Measurements from ENCODE around the gene SLC12A6.

SLC12A6 gene

DNA sequence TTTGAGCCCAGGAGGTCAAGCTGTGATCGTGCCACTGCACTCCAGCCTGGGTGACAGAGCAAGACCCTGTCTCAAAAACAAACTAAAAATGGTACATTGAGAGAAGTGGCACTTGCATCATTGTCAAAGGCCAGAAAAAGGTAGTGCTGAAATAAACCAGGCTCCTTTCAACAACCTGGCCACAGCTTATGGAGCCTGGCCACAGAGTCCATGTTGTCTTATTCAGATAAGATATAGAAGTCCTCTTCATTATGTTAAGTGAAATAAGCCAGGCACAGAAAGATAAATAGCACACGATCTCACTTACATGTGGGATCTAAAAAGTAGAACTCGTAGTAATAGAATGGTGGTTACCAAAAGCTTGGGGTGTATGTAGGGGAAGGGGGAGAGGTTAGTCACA lies 78.0 kb downstream of the SLC12A6 start:
- no peak for DNase-seq (ENCODE audit: low read depth, low spot score)

DNA sequence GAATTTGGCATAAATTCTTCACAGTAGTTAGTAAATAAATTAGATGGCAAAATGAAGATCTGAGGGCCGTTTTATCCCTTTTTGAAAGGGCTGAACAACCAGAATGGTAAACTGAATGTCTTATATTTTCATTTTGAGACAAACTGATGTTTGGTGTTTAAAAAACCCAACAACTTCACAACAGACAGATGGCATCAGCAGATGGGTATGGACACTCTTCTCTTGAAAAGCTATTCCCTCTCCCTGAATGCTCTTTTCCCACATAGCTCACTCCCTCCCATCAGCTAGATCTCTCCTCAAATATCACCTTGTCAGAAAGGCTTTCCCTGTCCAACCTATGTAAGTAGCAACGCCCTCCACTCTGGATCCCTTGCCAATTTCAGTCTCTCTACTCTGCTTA lies 79.4 kb downstream of the SLC12A6 start:
- DNase-seq (ENCODE audit: low read depth, low spot score): no peak

DNA sequence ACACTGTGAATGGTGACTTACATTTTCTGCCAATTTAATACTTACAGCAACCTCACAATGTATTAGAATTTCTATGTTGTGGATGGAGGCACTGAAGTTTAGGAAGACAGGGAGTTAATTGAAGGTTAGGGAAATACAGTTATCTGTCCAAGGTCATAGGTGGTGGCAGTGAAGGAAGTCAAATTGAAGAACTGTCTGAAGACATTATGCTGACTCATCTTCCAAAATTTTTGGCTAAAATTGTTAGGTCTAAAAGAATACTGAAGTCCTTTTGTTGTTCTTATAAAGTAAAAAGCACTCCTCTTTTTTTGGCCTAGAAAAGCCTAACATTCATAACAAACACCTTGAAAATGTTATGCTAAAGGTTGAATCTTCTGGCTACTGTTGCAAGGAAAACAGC lies 85.0 kb downstream of the SLC12A6 start:
- DNase-seq (ENCODE audit: low read depth, low spot score): no peak

DNA sequence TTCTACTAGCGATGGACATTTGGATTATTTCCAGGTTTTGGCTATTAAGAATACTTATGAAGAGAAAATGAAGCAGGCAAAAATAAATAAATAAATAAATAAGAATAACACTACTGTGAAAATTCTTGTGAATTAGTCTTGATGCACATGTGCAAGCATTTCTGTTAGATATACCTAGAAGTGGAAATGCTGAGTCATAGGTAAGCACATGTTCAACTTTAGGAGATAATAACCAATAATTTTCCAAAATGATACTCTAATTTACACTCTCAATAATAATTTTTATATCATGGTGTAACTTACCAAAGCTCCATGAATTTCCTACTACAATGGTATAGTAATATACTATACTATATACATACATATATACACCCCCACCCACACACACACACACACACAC lies 89.4 kb downstream of the SLC12A6 start:
- no peak for DNase-seq (ENCODE audit: low read depth, low spot score)

DNA sequence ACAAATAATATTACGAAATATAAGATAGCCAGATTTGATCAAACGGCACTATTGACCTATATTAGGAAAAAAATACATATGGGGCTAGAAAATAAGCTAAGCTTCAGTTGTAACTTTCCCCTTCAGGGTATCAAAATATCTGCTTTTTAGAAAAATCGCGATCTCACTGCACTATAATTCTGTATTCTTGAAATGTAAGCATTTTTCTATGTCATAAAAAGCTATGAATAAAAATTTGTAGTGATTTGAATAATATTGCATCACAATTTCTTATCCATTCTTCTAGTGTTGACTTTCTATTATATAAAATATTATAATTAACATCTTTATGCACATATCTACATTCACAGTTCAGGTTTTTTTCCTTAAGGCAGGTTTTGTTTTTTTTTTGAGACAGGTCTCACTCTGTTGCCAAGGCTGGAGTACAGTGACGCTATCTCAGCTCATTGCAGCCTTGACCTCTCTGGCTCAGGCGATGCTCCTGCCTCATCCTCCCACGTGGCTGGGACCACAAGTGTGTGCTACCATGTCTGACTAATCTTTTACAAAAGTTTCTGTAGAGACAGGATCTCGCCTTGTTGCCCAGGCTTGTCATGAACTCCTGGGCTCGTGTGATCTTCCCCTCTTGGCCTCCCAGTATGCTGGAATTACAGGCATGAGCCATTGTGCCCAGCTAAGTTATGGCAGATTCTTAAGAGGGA lies 91.2 kb downstream of the SLC12A6 start:
- DNase-seq (ENCODE audit: low read depth, low spot score): no peak

DNA sequence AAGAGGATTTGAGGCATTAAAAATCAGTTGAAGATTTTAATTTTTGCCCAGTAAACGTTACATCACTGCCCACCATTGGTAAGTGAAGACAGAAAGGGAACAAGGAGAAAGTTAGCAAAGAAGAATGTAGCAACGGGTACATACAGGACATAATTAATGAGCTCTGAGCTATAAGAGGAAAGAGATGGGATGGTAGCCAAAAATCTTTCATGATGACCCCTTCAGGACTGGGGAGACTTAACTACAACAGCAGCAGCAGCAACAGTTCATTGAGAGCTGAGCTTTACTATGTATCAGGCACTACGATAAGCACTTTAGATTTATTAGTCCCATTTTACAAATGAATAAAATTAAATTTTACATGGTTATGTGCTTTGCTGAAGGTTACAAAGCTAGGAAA lies 94.4 kb downstream of the SLC12A6 start:
- no peak for DNase-seq (ENCODE audit: low read depth, low spot score)

DNA sequence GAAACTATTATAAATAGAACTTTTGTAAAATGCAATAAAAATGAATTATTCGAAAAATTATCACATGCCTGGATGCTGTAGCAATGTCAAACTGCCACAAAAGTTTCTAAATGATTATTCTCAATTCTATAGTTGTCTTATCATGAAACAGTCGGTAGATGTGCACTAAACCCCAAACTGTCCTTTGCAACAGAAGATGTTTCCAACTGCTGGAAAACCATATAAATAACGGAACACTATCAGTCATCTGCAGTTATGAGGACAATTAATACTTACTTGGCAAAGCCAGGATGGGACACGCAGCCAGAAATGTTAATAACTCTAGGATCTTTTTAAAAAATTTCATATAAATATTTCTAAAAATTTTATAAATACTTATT lies 95.3 kb downstream of the SLC12A6 start:
- no peak for DNase-seq (ENCODE audit: low read depth, low spot score)

DNA sequence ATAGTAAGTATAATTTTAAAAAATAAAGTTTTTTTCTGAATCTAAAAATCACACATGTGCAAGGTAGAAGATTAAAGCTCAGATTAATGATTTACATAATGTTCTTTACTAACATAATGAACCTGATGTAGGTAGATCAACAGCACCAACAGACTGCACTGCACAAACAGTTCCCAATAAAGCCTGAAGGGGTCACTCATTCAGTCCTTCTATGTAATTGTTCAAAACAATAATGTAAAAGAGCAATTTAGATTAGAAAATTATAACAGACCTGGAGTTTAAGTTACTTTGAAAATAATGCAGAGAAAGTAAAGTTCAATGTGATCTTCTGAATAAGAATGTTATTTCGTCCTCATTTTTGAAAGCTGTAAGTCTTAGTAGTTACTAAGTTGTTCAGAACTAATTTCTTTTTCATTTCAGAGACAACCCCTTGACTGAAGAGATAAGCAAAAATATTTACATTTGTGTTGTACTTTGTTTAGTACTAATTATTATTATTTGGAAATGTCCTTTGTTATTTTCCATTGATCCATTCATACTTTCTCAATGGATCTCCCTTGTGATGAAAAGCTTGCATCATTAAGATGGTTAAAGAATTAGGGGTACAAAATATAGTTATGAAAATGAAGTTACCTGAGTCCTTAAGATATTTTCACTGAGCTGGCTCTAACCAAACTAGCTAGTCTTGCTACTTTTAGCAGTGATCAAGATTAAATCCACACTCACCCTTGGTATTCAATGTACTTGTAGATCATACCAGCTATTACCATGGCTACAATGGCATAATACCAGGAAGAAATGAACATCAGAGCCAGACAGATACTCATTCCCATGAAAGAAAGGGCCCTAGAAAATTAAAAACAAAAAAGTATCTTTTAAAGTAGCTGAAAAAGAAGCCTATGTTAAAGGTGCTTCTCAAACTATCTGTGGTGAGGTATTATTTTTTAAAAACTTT lies 95.9 kb downstream of the SLC12A6 start:
- no peak for DNase-seq (ENCODE audit: low read depth, low spot score)

DNA sequence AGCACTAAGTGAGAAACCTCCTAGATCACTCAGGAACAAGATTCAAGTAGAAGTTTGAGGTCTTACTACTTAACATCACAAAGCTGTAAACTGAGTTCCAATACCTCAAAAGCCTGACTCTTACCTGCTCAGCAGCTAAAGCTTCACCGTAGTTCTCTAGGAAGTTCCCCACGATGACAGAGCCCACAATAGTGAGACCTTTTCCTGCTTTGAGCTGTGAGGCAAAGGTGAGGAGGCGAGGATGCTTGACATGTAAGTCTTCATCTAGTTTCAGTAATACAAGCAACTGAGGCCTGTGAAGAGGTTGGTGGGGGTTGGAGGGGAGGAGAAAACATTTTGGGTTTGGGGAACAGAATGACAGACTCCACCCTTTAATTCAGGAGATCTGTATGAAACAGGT lies 97.0 kb downstream of the SLC12A6 start:
- no peak for DNase-seq (ENCODE audit: low read depth, low spot score)

DNA sequence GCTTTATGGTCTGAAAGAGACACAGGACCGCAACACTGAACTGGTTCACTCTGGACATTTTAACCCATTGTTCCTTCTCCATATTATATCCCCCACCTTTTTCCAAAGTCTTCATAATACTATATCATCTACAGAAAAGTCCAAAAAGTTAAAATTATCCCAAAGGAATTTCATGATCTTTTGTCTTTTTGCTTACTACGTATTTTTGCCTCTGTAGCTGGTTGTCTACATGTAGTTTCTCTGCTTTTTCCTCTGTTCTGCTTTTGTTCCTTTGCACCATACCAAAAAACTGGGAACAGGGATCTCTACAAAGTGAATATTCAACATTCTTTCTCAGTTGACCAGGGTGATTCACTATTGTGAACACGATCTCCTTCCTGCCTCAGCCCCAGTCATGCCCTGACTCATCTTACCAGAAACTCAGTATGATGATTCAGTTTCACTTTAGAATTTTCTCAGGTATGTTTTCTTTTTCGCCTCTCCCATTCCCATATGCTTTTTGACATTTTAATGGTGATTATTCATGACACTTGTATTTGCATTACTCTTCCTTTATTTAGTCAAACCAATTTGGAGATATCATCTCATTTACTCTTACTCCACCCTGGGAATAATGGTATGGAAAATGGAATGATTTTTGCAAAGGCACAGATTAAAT lies 98.3 kb downstream of the SLC12A6 start:
- no peak for DNase-seq (ENCODE audit: low read depth, low spot score)

DNA sequence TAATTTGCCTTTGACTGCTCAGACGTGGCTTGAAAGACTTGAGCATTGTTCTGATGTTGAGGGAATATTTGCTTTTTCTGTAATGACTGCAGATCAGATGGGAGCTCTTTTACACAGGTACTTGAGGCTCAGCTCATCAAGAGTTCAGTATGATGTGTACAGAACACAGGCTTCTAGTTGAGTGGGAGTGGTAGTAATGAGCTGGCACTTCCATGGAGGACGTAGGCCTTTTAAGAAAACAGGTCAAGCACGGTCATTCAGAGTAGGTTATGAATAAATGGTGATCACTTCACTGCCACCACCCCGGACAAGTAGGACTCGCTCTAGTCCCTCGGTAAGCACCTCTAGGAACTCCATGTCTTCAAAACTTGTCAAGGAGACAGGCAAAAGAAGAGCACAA lies 104.0 kb downstream of the SLC12A6 start:
- DNase-seq (ENCODE audit: low read depth, low spot score): no peak

DNA sequence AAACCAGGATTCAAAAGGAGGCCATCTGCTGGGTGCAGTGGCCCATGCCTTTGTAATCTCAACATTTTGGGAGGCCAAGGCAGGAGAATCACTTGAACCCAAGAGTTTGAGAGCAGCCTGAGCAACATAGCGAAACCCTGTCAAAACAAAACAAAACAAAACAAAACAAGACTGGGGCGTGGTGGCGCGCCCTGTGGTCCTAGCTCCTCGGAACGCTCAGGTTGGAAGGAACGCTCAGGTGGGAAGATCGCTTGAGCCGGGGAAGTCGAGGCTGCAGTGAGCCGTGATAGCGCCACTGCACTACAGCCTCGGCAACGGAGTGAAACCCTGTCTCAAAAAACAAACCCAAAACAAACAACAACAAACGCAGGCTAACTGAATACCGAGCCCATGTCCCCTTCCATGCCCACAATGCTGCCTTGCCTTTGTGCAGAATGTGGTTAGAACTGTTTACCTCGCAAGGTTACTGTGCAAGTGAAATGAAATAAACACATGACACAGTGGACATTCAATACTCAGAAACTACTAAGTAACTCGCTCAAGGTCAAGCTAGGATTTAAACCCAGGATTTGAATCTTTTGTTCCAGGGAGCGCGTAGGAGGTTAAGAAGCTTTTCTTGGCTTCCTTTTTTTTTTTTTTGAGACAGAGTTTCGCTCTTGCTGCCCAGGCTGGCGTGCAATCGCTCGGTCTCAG lies 113.5 kb downstream of the SLC12A6 start:
- peak; percentile 43 for DNase-seq (ENCODE audit: low read depth, low spot score)

DNA sequence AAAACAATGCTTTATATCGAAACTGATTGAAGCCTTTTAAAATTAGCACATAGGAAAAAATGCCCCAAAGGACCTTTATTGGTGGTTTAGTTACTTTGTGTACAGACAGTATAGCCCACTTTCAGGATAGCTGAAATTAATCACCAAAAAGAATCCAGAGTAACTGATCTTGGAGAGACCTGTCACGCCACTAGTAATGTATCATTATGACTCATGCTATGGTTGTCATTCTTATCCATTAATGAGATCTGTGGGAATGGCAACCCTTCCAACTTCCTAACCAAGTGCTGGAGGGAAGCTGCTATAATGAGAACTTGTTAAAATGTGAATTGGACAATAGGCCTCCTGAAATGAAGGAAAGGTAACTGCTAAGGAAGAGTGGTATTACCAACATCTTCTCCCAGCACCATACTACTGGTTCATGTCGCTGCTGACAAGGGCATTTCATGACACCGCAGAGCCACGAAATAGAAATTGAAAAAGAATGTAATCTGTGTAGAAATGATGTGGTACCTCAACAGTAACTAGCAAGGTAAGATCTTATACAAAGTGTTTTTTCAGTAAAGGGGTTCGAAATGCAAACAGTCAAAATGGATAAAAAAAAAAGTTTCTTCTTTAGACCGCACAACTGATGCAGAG lies 119.9 kb downstream of the SLC12A6 start:
- no peak for DNase-seq (ENCODE audit: low read depth, low spot score)

DNA sequence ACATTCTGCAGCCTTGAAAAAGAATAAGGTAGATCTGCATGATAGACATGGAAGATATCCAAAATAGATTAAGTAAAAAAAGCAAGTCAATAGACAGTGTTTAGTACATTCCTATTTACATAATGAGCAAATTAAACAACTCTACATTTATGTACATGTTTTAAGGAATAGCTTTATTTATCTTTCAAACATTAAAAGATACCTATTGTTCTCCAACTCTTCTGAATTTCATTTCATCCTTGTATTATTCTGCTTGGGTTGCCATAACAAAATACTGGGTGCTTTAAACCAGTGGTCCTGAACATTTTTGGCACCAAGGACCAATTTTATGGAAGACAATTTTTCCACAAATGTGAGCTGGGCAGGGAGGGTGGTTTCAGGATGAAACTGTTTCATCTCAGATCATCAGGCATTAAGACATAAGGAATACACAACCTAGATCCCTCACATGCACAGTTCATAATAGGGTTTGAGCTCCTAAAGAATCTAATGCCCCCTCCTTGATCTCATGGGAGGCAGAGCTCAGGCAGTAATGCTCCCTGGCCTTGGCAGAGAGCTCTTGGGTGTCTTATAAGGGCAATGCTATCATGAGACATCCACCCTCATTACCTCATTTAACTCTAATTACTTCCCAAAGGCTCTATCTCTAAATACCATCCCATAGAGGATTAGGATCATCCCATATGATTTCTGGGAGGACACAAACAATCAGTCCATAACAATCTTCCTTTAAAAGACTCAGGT lies 120.9 kb downstream of the SLC12A6 start:
- no peak for DNase-seq (ENCODE audit: low read depth, low spot score)

DNA sequence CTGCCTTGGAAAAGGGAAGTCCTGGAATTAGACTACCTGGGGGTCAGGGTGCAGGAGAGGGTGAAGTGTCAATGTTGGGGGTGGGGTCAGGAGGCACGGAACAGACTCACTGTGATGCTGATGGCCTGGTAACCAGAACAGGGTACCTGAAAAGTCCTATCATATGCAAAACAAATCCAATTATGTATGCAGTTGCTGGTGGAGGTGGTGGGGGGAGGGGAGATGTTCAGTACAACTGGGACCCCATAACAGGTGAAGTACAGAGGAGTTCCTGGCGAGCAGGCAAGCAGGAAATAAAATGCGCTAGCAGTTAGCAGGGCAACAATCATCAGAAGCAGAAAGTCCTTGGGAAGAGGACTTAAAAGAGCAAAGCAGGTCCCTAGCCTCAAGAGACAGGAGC lies 123.4 kb downstream of the SLC12A6 start:
- DNase-seq (ENCODE audit: low read depth, low spot score): peak; percentile 30

DNA sequence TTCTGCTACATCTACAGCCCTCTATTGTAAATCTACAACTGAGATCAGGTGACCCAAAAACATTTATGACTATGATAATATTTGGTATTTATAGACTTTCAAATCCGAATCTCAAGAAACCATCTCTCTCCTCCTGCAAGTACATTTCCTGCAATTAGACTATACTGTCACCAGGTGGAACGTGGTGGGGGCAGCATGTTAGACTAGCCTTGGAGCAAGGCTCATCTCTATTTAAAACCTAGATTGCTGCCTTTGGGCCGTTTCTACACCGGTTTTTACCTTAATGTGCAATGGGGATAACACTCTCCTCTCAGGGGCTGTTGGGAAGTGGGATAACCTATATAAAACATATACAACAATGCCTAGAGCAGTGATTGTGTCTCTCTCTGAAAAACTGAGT lies 123.9 kb downstream of the SLC12A6 start:
- no peak for DNase-seq (ENCODE audit: low read depth, low spot score)

DNA sequence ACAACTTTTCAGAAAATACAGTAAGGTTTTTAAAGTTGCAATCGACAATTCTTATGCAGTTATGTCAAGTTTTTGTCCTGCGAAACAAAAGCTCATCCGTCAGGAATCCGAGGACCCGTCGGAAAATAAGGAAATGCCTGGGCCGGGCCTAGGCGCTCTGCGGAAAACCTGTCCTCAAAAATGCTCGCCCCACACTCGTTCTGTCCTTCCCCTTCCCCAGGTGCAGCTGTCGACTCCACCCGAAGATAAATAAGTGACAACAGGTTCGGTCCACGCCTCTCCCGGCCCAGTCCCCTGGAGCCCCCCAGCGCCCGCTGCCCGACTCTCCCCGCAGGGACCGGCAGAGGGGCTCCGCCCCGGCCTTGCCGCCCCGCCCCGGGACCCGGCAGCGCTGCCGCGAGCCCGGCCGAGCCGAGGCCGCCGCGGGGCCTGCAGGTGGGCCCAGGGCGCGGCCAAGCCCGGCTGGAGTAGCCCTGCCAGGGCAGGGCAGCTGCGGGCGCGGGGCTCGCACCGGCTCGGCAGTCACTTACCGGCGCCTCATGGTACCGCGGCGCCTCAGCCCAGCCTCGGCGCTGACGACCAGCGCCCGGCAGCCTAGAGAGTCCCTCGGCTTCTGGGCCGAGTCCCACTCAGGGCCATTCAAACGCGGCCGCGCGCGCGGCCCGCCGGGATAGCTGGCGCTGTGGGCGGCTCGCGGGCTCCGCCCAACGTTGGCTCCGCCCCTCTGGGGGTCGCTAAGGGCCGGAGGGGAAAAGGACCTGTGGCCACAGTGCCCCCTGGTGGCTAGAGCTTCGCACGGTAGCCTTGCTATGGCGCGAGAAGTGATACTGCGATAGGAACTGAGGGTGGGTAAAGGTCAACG lies 127.9 kb downstream of the SLC12A6 start, which contains the start of gene KATNBL1:
KATNBL1 (minus strand) TSS at position 676 of the 862 bp plus-strand sequence. CDS start 46,420 bp downstream, outside the sequence.
- peak; percentile 98 for DNase-seq (ENCODE audit: low read depth, low spot score)

DNA sequence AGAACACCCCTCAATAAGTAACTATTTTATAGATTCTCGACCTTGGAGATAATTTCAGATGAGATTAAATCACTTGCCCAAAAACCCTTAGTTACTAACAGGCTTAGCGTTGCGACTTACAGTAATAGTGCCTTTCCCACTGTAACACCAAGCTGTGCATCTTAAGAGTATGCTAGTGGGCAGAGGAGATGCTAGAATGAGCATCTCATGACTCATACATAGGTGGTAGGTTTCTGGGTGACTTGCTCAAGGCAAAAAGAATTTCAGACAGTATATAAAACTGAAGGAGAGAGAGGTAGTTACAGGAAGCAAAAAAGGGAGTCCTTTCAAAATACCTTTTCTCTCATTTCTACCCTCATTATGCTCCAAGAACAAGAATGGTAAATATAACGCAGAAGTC lies 131.6 kb downstream of the SLC12A6 start:
- no peak for DNase-seq (ENCODE audit: low read depth, low spot score)

DNA sequence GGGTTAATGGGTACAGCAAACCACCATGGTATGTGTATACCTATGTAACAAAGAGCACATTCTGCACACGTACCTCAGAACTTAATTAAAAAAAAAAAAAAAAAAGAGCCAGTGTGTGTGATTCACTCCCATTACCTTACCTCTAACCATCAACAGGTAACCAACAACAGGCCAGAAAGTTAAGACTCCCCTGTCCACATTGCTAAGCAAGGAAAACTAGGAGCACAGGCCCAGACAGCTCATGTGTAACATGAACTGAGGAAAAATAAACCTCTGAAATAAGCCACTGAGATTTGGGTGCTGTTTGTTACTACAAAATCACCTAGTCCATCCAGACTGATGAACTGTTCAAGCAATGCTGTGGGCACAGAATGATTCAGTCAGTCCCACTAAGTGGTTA lies 133.6 kb downstream of the SLC12A6 start:
- no peak for DNase-seq (ENCODE audit: low read depth, low spot score)

DNA sequence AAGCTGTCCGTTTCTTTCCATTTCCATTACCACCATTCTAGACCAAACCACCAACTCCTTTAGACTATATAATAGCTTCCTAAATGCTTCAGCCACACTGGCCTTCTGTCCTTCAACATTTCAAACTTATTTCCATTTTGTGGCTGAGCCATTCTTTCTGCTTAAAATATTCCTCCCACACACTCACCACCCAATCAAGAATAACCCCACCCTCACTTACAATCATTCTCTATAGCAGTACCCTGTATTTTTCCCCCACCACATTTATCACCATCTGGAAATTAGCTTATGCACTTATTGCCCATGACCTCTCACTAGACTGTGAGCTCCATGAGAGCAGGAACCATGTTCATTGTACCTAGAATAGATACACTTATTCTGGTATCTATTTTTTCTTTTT lies 134.3 kb downstream of the SLC12A6 start:
- DNase-seq (ENCODE audit: low read depth, low spot score): no peak
